H54 (cell line): ENCODE data around the gene ACOXL.

Experiments
- DNase-seq: peaks from one replicate; pipeline ENCODE4 v3.0.0; 2011; ENCODE audit warnings: low spot score, mixed read lengths; ENCODE audit not compliant: insufficient read length
- FAIRE-seq: peaks from 3 replicates; lab custom pipeline; 2011; peaks lifted over from hg19 to GRCh38; lab: Jason Lieb, UNC
- POLR2A ChIP-seq: IDR thresholded peaks from 2 replicates; pipeline ENCODE4 v1.6.1; 2011; ENCODE audit warnings: low read depth, mild to moderate bottlenecking, low read length

Gene ACOXL

GRCh38 chr2:110755491-110756078, 23.2 kb downstream of the ACOXL start:
- FAIRE-seq (no peak), DNase-seq (no peak)
- TF ChIP-seq POLR2A, result no peak

- FAIRE-seq (no peak), DNase-seq (no peak)
- TF ChIP-seq POLR2A, result no peak
Measured at GRCh38 chr2:110759411-110759810, 27.0 kb downstream of the ACOXL start.

DNA sequence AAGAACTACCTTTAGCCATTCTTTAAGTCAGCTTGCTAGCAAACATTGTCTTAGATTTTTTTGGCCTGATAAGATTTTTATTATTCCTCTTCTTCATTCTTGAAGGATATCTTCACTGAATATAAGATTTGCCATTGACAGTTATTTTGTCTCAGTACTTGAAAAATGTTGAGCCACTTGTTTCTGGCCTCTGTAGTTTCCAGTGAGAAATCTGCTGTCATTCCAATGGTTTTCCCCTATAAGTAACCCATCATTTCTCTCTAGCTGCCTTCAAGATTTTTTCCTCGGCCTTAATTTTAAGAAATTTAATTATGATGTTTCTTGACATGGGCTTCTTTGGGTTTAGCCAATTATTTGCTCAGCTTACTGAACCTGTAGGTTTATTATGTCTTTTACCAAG, 32.6 kb downstream of the ACOXL start:
- FAIRE-seq, result no peak
- TF ChIP-seq POLR2A, result no peak
- DNase-seq, result no peak

GRCh38 chr2:110766291-110766690, 33.9 kb downstream of the ACOXL start:
- FAIRE-seq, result no peak

DNA sequence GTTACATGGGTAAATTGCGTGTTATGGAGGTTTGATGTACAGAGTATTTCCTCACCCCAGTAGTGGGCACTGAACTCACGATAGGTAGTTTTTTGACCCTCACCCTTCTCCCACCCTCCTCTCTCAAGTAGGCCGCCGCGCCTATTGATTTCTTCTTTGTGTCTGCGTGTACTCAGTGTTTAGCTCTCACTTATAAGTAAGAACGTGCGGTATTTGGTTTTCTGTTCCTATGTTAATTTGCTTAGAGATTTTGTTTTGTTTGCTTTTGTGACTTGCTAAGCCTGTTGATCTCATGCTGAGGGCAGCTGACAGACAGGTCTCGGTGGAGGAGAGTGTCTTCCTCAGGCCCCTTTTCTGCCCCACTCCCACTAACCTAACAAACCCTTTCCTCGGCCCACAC, 36.2 kb downstream of the ACOXL start:
- FAIRE-seq (no peak), DNase-seq (no peak)
- TF ChIP-seq POLR2A, result no peak

More at GRCh38 chr2:110766291-110766690, 33.9 kb downstream of the ACOXL start:
- TF ChIP-seq POLR2A, result no peak
- no peak for DNase-seq

DNA sequence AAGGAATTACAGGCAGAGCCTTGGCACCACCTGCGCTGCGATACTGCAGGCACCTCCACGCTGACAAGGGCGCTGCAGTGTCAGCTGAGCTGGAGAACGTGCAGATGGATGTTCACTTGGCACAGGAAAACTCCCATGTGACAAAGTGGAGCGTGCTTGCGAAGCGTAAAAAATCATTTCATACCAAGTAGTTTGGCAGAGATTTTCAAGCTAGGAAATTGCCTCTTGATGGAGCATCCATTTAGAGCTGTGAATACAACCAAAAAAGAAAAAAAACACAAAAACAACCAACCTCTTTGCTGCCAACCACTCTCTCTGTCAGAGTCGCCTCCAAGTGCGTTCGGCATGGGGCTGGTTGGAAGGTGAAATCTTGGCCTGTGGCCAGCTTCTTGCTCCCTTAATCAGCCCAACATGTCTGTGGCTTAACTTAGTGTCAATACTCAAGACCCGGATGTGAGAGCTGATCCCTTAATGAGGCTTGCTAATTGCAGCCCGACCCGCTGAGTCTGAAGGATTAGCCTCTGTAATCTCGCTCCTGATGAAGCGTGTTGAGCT, 38.1 kb downstream of the ACOXL start:
- DNase-seq (no peak), FAIRE-seq (no peak)
- no peak for TF ChIP-seq POLR2A

GRCh38 chr2:110770959-110771431, 38.6 kb downstream of the ACOXL start:
- DNase-seq (no peak), FAIRE-seq (no peak)
- no peak for TF ChIP-seq POLR2A

DNA sequence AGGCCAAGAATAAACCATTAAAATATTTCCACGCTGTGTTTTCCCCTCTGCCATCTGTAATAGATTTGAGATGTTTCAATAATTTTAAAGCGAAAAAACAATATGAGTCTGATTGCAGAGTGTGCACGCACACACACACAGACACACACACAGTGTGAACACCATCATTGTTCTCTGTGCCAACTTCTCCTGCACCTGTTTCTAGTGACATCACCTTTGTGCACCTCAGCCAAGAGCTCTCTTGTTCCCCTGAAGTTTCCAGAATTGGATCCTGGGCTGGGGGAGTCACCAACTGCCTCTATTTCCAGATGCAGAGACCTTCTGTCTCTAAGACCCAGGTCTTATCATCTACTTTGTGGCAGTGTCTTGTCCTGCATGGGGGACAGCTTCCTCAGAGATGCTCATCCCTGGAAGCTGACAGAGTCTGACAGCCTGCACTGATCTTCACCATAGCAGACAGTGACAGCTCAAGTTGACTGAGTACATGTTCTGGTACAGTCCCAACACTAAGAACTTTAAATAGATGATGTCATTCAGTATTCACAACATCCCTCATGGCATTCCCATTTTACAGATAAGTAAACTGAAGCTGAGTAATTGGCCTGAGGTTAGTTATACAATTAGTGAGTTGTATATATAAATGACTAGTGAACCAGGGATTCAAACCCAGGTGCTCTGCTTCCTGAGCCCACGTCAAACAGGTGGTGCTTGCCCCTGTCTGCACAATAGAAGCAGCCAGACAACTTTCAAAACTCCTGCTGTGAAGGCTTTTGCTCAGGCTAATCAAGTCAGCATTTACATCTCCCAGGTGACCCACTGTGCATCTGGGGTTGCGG, 39.4 kb downstream of the ACOXL start:
- no peak for FAIRE-seq
- TF ChIP-seq POLR2A, result no peak

GRCh38 chr2:110772383-110772755, 40.0 kb downstream of the ACOXL start:
- TF ChIP-seq POLR2A, result no peak
- DNase-seq, result no peak
- no peak for FAIRE-seq

More for the DNA sequence above, 39.4 kb downstream of the ACOXL start:
- no peak for DNase-seq

DNA sequence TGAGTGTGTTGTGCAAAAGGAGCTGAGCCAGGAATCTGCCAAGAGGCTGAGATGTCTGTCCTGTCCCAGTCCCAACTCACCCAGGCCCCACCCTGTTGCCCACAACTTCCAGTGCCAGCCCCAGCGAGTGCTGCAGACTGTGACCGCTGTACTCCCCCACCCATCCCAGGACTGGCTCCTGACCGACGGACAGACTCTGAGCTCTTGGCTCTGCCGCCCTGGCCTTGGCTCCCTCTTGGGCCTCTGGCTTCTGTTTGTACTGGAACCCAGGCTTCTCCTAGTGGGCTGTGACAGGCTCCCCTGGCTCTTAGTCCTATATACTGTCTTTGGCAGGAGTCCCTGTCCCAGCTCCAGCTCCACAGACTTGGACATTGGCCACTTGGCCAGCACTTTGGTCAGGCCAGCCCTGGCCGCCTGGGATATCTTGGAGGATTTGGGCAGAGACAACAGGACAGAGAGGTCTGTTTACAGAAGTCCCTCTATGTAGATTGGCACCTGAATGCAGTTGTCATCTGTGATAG, 41.1 kb downstream of the ACOXL start:
- FAIRE-seq (no peak), DNase-seq (no peak)
- TF ChIP-seq POLR2A, result no peak

DNA sequence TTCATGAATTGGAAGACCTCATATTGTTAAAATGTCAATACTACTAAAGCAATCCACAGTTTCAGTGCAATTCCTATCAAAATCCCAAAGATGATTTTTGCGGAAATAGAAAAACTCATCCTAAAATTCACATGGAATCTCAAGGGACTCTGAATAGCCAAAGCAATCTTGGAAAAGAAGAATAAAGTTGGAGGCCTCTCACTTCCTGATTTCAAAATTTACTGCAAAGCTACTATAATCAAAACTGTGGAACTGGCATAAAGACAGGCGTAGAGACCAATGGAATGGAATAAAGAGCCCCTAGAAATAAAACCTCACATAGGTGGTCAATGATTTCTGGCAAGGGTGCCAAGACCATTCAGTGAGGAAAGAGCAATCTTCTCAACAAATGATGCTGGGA, 42.3 kb downstream of the ACOXL start:
- FAIRE-seq, result no peak
- no peak for TF ChIP-seq POLR2A
- DNase-seq, result no peak

GRCh38 chr2:110777531-110778311, 45.3 kb downstream of the ACOXL start:
- FAIRE-seq, result no peak
- TF ChIP-seq POLR2A, result no peak

DNA sequence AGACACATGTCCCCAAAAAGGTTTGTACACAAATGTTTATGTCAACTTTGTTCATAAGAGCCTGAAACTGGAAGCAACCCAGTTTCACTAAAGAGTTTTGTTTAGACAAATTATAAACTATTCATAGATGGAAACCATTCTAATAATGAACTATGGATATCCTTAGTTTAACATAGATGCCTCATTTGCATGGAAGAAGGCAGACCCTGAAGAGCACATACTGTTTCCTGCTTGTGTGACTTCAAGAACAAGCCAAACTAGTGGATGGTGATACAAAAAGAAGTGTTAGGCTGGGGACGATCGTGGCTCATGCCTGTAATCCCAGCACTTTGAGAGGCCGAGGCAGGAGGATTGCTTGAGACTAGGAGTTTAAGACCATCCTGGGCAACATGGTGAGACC, 48.1 kb downstream of the ACOXL start:
- DNase-seq (no peak), FAIRE-seq (no peak)
- no peak for TF ChIP-seq POLR2A

More at GRCh38 chr2:110777531-110778311, 45.3 kb downstream of the ACOXL start:
- no peak for DNase-seq

GRCh38 chr2:110783196-110783873, 51.0 kb downstream of the ACOXL start:
- no peak for TF ChIP-seq POLR2A
- DNase-seq (no peak), FAIRE-seq (no peak)
